ENCODE measurements around the gene NOXO1.
A peak's percentile ranks its signal among the peaks of the same experiment; 100 is the strongest.

DNA sequence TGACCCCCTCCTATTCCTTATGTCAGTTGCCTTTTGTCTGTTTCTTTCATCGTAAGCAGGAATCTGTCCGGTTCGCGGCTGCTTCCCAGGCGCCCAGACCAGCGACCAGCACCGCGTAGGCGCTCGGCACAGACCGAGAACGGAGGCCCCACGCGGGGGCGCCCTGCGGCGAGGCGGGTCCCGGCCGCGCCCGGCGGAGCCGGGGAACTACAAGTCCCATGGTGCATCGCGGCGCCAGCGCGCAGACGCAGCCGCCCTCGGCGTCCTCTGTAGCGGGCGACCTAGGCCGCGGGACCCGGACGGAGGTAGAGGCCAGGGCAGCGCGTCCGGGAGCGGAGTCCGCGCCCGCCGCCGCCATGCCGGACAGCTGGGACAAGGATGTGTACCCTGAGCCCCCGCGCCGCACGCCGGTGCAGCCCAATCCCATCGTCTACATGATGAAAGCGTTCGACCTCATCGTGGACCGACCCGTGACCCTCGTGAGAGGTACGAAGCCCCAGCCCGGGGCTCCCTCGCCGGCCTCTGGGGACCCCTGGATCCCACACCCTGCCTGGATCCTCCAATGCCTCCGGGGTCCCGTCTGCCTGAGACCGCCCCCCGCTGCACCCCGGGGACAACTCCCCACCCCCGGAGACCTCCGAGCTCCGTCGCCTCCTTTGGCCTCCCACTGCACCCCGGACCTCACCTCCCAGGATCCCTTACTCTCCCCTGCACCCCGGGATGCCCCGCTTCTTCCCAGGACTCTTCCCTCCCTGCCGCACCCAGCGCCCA lies 21.8 kb downstream of the NOXO1 start, which contains the start of gene NDUFB10:
- TF ChIP-seq, protein P1, sequence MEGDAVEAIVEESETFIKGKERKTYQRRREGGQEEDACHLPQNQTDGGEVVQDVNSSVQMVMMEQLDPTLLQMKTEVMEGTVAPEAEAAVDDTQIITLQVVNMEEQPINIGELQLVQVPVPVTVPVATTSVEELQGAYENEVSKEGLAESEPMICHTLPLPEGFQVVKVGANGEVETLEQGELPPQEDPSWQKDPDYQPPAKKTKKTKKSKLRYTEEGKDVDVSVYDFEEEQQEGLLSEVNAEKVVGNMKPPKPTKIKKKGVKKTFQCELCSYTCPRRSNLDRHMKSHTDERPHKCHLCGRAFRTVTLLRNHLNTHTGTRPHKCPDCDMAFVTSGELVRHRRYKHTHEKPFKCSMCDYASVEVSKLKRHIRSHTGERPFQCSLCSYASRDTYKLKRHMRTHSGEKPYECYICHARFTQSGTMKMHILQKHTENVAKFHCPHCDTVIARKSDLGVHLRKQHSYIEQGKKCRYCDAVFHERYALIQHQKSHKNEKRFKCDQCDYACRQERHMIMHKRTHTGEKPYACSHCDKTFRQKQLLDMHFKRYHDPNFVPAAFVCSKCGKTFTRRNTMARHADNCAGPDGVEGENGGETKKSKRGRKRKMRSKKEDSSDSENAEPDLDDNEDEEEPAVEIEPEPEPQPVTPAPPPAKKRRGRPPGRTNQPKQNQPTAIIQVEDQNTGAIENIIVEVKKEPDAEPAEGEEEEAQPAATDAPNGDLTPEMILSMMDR (IDR thresholded peaks at IDR 0.05), result peak; percentile 60 to 92 (median 76)
- peak in 3 of 4 donors; percentile 1 to 97 (median 97) for TF ChIP-seq POLR2A (IDR thresholded peaks at IDR 0.05)
- peak; percentile 87 to 97 for TF ChIP-seq POLR2AphosphoS5 (IDR thresholded peaks at IDR 0.05)

Measured in upper lobe of left lung (tissue), 4 donors.